ENCODE measurements around the gene TAF11L9. TPM values are rescaled to one million over a fixed set of nuclear protein-coding genes. Genes with fewer than 3 reads are reported as not detected.
"Not testable (repeated sequence)": the region's sequence is repeated elsewhere in the genome, so short reads cannot be mapped to it uniquely, and the experiment has no call there.

The TAF11L9 gene
- not detected in 2 replicates for polyA plus RNA-seq (2014; cell fraction: cytosol; rRNA removed)
- polyA plus RNA-seq (2014; cell fraction: nucleus; rRNA removed), result not detected in 2 replicates

DNA sequence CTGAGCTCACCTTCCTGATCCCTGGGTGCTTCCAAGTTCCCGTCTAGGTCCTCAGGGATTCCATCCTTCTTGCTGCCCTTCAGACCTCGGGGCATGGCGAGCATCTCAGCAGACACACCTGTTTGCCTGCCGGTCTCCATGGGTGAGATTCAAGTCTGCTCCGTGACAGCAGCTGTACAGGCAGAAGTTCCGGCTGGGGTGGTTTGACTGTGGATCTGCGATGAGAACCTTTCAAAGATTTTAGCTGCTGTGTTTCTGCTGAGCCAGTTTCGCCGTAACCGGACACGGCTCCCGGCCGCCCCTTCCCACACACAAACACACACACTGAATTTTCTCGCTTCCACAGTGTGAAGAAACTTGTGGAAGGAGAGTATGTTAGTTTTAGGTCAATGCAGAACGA, at the start of gene TAF11L9:
Gene TAF11L9 (minus strand): TSS at position 140 of the 400 bp plus-strand sequence.
- not testable (repeated sequence) for DNase-seq (ENCODE audit: low spot score)

DNA sequence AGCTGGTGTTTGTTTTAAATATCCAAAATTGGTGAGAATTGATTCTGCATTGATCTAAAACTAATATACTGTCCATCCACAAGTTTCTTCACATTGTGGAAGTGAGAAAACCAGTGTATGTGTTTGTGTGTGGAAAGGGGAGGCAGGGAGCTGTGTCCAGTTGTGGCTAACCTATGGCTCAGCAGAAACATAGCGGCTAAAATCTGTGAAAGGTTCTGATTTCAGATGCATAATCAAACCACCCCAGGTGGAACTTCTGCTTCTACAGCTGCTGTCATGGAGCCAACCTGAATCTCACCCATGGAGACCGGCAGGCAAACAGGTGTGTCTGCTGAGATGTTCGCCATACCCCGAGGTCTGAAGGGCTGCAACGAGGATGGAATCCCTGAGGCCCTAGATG, 40.0 kb upstream of the TAF11L9 start, which contains the start of gene TAF11L14:
Gene TAF11L14 (plus strand): TSS at position 301 of the 400 bp plus-strand sequence.
- DNase-seq (ENCODE audit: low spot score), result no peak

DNA sequence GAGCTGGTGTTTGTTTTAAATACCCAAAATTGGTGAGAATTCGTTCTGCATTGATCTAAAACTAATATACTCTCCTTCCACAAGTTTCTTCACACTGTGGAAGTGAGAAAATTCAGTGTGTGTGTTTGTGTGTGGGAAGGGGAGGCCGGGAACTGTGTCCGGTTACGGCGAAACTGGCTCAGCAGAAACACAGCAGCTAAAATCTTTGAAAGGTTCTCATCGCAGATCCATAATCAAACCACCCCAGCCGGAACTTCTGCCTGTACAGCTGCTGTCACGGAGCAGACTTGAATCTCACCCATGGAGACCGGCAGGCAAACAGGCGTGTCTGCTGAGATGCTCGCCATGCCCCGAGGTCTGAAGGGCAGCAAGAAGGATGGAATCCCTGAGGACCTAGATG, 37.6 kb upstream of the TAF11L9 start, which contains the start of gene TAF11L13:
Gene TAF11L13 (plus strand): TSS at position 301 of the 400 bp plus-strand sequence.
- not testable (repeated sequence) for DNase-seq (ENCODE audit: low spot score)

DNA sequence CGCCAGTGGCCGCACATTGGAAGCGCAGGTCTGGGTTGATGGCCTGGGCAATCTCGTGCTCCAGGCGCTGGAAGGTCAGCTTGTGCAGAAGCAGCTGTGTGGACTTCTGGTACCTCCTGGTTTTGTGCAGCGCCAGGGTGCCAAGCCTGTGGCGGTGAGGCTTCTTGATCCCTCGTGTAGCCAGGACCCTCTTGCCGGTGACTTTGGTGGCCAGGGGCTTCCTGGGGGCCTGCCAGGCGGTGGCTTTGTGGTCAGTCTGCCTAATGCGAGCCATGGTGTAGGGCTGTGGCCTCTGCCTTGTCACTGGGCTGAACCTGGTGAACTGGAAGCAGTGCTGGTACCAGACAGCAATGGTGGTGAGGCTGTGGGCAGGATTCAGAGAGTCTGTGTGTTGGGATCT, 31.5 kb upstream of the TAF11L9 start:
- DNase-seq (ENCODE audit: low spot score), result no peak

DNA sequence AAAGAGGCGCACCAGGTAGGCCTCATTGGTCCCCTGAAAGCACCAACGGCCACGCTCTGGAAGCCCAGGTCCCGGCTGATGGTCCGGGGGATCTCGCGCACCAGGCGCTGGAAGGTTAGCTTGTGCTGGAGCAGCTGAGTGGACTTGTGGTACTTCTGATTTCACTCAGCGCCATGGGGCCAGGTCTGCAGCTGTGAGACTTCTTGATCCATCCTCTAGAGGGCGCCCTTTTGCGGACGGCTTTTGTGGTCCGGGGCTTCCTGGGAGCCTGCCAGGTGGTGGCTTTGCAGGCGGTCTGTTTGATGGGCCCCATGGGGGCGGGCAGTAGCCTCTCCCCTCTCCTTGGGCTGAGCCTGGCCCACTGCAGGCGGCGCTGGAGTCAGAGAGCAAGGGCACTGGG, 26.4 kb upstream of the TAF11L9 start:
- no peak for DNase-seq (ENCODE audit: low spot score)

DNA sequence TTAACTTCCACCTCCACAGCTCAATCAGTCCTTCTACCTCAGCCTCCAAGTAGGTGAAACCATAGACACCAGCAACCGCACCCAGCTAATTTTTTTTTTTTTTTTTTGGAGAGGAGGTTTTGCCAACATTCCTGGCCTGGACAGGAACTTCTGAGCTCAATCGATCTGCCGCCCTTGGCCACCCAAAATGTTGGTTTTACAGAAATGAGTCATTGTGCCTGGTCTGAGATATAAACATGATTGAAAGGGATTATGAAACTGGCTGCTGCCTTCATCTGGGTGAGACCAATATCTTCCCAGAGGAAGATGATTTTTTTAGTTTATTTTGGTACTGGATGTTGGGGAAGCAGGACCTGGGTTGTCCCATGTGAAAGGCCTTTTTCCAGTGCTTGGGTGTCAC, 25.2 kb upstream of the TAF11L9 start:
- no peak for DNase-seq (ENCODE audit: low spot score)

DNA sequence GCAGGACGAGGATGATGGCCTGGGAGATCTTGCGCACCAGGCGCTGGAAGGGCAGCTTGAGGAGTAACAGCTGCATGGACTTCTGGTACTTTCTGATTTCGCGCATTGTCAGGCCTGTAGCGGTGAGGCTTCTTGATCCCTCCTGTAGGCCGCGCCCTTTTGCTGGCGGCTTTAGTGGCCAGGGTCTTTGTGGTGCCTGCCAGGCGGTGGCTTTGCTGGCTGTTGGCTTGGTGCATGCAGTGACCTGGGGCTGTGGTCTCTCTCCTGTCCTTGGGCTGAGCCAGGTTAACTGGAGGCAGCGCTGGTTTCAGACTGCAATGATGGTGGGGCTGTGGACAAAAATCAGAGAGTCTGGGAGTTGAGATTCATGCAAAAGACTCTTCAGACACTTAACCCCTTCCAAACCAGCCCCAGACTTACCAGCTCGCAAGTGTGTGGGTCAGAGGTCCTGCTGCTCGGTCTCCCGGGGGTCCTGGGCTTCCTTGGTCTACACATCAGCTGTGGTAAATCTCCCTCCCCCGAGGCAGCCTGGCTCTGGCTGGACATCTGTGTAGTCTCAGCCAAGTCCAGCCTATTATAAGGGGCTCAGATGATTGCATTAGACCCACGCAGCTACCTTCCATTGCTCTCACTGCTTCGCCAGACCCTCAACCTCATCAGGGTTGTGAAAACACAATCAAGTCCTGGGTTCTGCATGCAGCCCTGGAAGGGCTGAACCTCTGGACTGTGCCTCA, 20.8 kb upstream of the TAF11L9 start:
- DNase-seq (ENCODE audit: low spot score), result peak; percentile 75

DNA sequence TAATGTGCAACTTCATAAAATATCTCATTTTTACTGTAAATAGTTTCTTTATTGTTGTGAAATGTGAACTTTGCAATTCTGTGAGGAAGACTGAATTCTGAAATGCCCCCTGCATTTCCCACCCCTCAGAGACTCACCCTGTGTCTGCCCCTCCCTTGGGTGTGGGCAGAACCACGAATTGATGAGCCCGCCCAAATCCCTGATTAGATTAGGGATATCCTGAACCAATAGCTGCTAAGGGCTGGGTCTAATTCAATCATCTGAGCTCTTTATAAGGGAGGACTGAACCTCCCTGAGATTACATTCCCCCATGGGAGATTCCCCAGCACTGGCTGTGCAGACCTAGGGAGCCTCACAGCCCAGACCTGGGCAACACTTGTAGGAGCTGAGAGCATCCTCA, 15.9 kb upstream of the TAF11L9 start, which contains the start of gene TAF11L12:
Gene TAF11L12 (plus strand): TSS at position 301 of the 400 bp plus-strand sequence.
- DNase-seq (ENCODE audit: low spot score), result not testable (repeated sequence)

DNA sequence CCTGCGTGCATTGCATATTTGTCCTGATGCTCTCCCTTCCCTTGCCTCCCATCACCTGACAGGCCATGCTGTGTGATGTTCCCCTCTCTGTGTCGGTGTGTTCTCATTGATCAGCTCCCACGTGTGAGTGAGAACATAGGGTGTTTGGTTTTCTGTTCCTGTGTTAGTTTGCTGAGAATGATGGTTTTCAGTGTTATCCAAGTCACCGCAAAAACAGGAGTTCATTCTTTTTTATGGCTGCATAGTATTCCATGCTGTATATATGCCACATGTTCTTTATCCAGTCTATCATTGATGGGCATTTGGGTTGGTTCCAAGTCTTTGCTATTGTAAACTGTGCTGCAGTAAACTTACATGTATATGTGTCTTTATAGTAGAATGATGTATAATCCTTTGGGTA, 13.3 kb upstream of the TAF11L9 start:
- DNase-seq (ENCODE audit: low spot score), result not testable (repeated sequence)

DNA sequence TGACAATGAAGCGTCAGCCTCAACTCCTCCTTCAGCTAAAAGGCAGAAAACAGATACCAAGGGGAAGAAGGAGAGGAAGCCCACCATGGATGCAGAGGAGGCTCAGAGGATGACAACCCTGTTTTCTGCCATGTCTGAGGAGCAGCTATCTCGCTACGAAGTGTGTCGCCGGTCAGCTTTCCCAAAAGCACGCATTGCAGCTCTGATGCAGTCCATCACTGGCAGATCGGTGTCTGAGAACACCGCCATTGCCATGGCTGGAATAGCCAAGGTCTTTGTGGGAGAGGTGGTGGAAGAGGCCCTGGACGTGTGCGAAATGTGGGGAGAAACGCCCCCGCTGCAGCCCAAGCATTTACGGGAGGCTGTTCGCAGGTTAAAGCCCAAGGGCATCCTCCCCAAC, 10.8 kb upstream of the TAF11L9 start:
- DNase-seq (ENCODE audit: low spot score), result no peak

DNA sequence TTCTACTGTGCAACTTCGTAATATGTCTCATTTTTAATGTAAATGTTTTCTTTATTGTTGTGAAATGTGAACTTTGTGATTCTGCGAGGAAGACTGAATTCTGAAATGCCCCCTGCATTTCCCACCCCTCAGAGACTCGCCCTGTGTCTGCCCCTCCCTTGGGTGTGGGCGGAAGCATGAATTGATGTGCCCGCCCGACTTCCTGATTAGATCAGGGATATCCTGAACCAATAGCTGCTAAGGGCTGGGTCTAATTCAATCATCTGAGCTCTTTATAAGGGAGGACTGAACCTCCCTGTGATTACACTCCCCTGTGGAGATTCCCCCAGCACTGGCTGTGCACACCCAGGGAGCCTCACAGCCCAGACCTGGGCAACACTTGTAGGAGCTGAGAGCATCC, 9.7 kb upstream of the TAF11L9 start, which contains the start of gene TAF11L11:
Gene TAF11L11 (plus strand): TSS at position 304 of the 400 bp plus-strand sequence.
- not testable (repeated sequence) for DNase-seq (ENCODE audit: low spot score)

DNA sequence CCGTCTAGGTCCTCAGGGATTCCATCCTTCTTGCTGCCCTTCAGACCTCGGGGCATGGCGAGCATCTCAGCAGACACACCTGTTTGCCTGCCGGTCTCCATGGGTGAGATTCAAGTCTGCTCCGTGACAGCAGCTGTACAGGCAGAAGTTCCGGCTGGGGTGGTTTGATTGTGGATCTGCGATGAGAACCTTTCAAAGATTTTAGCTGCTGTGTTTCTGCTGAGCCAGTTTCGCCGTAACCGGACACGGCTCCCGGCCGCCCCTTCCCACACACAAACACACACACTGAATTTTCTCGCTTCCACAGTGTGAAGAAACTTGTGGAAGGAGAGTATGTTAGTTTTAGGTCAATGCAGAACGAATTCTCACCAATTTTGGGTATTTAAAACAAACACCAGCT, 3.5 kb upstream of the TAF11L9 start, which contains the start of gene TAF11L10:
Gene TAF11L10 (minus strand): TSS at position 101 of the 400 bp plus-strand sequence.
- not testable (repeated sequence) for DNase-seq (ENCODE audit: low spot score)

DNA sequence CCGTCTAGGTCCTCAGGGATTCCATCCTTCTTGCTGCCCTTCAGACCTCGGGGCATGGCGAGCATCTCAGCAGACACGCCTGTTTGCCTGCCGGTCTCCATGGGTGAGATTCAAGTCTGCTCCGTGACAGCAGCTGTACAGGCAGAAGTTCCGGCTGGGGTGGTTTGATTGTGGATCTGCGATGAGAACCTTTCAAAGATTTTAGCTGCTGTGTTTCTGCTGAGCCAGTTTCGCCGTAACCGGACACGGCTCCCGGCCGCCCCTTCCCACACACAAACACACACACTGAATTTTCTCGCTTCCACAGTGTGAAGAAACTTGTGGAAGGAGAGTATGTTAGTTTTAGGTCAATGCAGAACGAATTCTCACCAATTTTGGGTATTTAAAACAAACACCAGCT, 3.3 kb downstream of the TAF11L9 start, which contains the start of gene TAF11L8:
Gene TAF11L8 (minus strand): TSS at position 101 of the 400 bp plus-strand sequence.
- DNase-seq (ENCODE audit: low spot score), result not testable (repeated sequence)

DNA sequence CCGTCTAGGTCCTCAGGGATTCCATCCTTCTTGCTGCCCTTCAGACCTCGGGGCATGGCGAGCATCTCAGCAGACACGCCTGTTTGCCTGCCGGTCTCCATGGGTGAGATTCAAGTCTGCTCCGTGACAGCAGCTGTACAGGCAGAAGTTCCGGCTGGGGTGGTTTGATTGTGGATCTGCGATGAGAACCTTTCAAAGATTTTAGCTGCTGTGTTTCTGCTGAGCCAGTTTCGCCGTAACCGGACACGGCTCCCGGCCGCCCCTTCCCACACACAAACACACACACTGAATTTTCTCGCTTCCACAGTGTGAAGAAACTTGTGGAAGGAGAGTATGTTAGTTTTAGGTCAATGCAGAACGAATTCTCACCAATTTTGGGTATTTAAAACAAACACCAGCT, 8.5 kb downstream of the TAF11L9 start, which contains the start of gene TAF11L7:
Gene TAF11L7 (minus strand): TSS at position 101 of the 400 bp plus-strand sequence.
- not testable (repeated sequence) for DNase-seq (ENCODE audit: low spot score)

Small RNA genes within 50 kb of the gene (small RNA-seq; reads per million reads assigned to genes)
- gene AC233724.3 (0 reads per million in 2 experiments), gene AC233724.4 (0 reads per million in 2 experiments), gene AC233724.6 (0 reads per million in 2 experiments), gene AC233724.7 (0 reads per million in 2 experiments)
